Erythroblast (primary cell): Measurements from ENCODE around the gene FBXO28.
"Not testable (repeated sequence)": the region's sequence is repeated elsewhere in the genome, so short reads cannot be mapped to it uniquely, and the experiment has no call there.

Experiments
- DNase-seq, 2 experiments: peaks; one replicate each; lab custom pipeline; 2025; lab: John Stamatoyannopoulos, UW
- GATA1 ChIP-seq: IDR thresholded peaks from 2 replicates; pipeline ENCODE4 v1.6.1; 2011; ENCODE audit warnings: low read depth, mild to moderate bottlenecking, control low read depth, low read length, moderate library complexity
- POLR2A ChIP-seq: IDR thresholded peaks from 2 replicates; pipeline ENCODE4 v1.6.1; 2011; ENCODE audit warnings: mild to moderate bottlenecking, low read length

The FBXO28 gene

DNA sequence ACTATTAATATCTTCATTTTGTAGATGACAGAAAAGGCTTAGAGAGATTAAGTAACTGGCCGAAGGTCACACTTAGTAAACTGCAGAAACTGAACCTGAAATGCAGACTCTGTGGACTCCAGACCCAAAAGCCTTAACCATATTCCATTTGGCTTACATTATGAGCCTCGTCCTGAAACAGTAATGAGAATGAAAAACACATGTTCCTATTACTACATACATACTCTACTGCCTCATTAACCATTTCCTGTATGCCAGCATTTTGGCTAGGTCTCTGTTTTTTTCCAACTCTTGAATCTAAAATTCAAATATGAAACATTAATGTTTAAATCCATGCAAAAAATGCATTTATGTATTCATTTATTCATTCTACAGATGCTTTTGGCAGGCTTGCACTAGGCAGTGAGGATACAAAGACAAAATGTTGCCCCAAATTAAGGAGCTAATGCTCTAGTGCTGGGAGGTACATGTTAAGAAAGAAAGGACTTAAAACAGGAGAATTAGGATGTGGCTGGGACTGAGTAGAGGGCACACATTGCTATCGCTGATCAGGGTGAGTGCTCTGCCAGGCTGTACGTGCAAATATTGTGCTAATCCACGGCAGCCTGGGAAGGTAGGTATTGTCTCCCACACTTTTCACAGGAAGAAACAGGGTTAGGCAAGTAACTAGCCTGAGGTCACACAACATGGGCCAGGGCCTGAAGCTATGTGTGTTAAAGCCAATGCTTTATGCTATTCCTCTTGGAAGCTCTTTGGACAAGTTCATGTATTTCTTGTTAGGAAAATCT is 83.1 kb downstream of the FBXO28 start:
- DNase-seq, result no peak

DNA sequence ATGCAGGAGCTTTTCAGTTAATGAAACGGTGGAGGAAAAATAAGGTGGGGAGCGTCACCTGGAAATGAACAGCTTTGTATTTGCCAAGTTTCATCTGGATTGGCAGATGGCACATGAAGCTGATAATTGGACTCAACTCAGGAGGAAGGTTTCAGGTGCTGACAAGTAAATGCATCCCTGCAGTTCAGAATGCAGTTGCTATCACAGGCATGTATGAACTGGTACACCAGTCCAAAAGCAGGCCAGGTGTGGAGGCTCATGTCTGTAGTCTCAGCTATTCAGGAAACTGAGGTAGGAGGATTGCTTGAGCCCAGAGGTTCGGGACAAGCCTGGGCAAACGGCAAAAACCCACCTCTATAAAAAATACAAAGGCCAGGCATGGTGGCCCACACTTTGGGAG is 84.7 kb downstream of the FBXO28 start:
- no peak for DNase-seq
- no peak for TF ChIP-seq POLR2A

More for the DNA sequence above, 83.1 kb downstream of the FBXO28 start:
- no peak for TF ChIP-seq POLR2A
- no peak for TF ChIP-seq GATA1

GRCh38 chr1:224199679-224200078 is 85.8 kb downstream of the FBXO28 start:
- TF ChIP-seq GATA1 (no peak), POLR2A (no peak)

GRCh38 chr1:224201383-224201782 is 87.5 kb downstream of the FBXO28 start:
- no peak for DNase-seq

More at GRCh38 chr1:224199679-224200078, 85.8 kb downstream of the FBXO28 start:
- no peak for DNase-seq

GRCh38 chr1:224201853-224202252 is 87.9 kb downstream of the FBXO28 start:
- TF ChIP-seq POLR2A, result no peak
- TF ChIP-seq GATA1, result no peak
- DNase-seq, result no peak

More at GRCh38 chr1:224201383-224201782, 87.5 kb downstream of the FBXO28 start:
- TF ChIP-seq GATA1 (no peak), POLR2A (no peak)

- no peak for TF ChIP-seq POLR2A
- no peak for TF ChIP-seq GATA1
- no peak for DNase-seq
These were observed 89.5 kb downstream of the FBXO28 start for GRCh38 chr1:224203243-224204016.

GRCh38 chr1:224205438-224205840 is 91.5 kb downstream of the FBXO28 start:
- DNase-seq, result peak; percentile 56 to 75
- TF ChIP-seq GATA1 (no peak), POLR2A (no peak)

DNA sequence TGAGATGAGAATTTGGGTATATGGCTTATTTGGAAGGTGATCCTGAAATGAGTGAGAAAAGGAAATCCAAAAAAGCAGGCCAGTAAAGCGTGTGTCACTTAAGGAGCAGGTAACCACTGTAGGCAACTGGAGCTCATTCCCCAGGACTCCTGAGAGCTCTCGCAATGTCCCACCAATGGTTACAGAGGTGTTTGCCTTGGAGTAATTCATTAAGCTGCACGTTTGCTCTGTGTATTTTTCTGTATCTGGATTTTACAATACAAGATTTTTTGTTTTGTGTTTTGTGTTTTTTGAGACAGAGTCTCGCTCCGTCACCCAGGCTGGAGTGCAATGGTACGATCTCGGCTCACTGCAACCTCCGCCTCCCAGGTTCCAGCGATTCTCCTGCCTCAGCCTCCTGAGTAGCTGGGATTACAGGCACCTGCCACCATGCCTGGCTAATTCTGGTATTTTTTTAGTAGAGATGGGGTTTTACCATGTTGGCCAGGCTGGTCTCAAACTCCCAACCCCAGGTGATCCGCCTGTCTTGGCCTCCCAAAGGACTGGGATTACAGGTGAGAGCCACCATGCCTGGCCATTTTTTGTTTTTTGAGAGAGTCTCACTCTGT is 92.1 kb downstream of the FBXO28 start:
- not testable (repeated sequence) for DNase-seq

DNA sequence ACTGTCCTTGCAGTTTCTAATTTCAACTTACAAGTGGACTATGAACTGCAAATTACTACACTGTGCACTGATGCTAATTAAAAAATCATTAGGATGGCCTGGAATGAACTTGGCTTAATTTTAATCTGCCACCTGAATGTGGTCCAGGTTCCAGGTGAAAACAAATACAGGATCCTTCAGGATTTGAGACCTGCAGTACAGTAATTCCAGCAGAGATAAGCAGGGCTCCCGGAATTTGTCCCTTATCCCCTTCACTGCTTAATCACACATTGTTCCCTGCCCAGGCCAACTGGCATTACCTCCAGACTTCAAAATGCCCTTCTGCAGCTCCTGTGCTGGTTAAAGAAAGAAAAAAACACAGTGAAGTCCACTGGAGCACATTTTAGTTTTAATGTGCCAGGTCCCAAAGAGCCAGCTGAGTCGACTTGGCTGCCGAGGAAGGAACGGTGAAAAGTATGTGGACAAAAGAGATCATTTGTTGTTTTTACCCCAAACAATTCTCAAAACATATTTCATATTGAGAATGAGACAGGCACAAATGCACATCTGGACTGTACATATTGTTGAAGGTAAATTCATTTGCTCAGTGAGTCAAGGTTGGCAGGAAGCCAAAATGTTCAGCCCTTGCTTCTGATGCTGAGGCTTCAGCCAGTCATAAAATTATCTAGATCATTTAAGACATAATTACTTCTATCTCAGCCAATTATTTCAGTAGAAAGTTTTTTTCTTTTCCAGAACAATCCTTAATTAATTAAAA is 97.5 kb downstream of the FBXO28 start:
- DNase-seq, result peak; percentile 54 to 73
- TF ChIP-seq GATA1 (no peak), POLR2A (no peak)
